GM23338 (cell line): ENCODE data around the gene HPS5.

Source experiments
- CREB1 ChIP-seq: fragments of 250-450 bp; sonication (Bioruptor Pico); IDR thresholded peaks from 2 replicates; pipeline ENCODE4 v1.5.0; 2020; ENCODE audit warnings: low read depth, mild to moderate bottlenecking, moderate library complexity
- CTCF ChIP-seq, 2 experiments: fragments of 200-600 bp in 1 of 2; sonication (generic) in 1 of 2; conservative IDR thresholded peaks; 2 replicates each; pipeline versions ENCODE4 v1.5.1 to v1.6.1; 2016 to 2017; ENCODE audit warnings: antibody characterized with exemption in 2 of 2, low read depth in 2 of 2, mild to moderate bottlenecking in 2 of 2, moderate library complexity in 1 of 2
- EZH2 ChIP-seq: fragments of 200-600 bp; sonication (generic); IDR thresholded peaks from one replicate; pipeline ENCODE4 v1.8.0; 2017; ENCODE audit warnings: antibody characterized with exemption, mild to moderate bottlenecking, low read depth; ENCODE audit not compliant: unreplicated experiment
- EZH2phosphoT487 ChIP-seq: fragments of 200-600 bp; sonication (generic); IDR thresholded peaks from one replicate; pipeline ENCODE4 v1.8.1; 2018; ENCODE audit warnings: antibody characterized with exemption; ENCODE audit not compliant: unreplicated experiment
- REST ChIP-seq: IDR thresholded peaks from one replicate; pipeline ENCODE4 v1.6.1; 2018; ENCODE audit warnings: antibody characterized with exemption; ENCODE audit not compliant: unreplicated experiment

GRCh38 chr11:18314784-18315523 is 7.0 kb downstream of the HPS5 start:
- TF ChIP-seq EZH2phosphoT487 = no peak
- no peak for TF ChIP-seq CTCF (conservative IDR thresholded peaks at IDR 0.05; ENCODE audit: low read depth in 2 of 2)
- TF ChIP-seq REST = no peak
- no peak for TF ChIP-seq CREB1 (CRISPR knock-in tag)
- TF ChIP-seq EZH2 = no peak
